OCI-LY3 (cell line): ENCODE data around the gene B4GALNT3.

ENCODE experiments used
- EZH2phosphoT487 ChIP-seq: fragments of 200-600 bp; shearing (Covaris generic); IDR thresholded peaks from 2 replicates; pipeline ENCODE4 v1.6.1; 2018; ENCODE audit warnings: antibody characterized with exemption, mixed run types, low read depth
- TF ChIP-seq, protein P1 (sequence below): fragments of 200-600, 300-600 bp; sonication (generic); IDR thresholded peaks from 2 replicates; pipeline ENCODE4 v1.5.1; 2014; ENCODE audit warnings: antibody characterized with exemption, low read length, low read depth

GRCh38 chr12:507391-507796 is 47.7 kb downstream of the B4GALNT3 start:
- TF ChIP-seq, protein P1, sequence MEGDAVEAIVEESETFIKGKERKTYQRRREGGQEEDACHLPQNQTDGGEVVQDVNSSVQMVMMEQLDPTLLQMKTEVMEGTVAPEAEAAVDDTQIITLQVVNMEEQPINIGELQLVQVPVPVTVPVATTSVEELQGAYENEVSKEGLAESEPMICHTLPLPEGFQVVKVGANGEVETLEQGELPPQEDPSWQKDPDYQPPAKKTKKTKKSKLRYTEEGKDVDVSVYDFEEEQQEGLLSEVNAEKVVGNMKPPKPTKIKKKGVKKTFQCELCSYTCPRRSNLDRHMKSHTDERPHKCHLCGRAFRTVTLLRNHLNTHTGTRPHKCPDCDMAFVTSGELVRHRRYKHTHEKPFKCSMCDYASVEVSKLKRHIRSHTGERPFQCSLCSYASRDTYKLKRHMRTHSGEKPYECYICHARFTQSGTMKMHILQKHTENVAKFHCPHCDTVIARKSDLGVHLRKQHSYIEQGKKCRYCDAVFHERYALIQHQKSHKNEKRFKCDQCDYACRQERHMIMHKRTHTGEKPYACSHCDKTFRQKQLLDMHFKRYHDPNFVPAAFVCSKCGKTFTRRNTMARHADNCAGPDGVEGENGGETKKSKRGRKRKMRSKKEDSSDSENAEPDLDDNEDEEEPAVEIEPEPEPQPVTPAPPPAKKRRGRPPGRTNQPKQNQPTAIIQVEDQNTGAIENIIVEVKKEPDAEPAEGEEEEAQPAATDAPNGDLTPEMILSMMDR = no peak
- no peak for TF ChIP-seq EZH2phosphoT487
